K562 (cell line): ENCODE measurements around the gene PFN3. TPM values are rescaled to one million over a fixed set of nuclear protein-coding genes. Genes with fewer than 3 reads are reported as not detected.

Experiments used
- ATF1 ChIP-seq, 2 experiments: fragments of 450-650 bp in 1 of 2; IDR thresholded peaks; 2 replicates each; pipeline ENCODE4 v1.6.1; 2016; ENCODE audit warnings: missing compliant biosample characterization in 1 of 2, missing genetic modification characterization in 1 of 2
- BDP1 ChIP-seq: IDR thresholded peaks from 3 replicates; pipeline ENCODE4 v1.6.1; 2011; ENCODE audit not compliant: insufficient read length, insufficient read depth
- CLOCK ChIP-seq: fragments of 250-450 bp; sonication (Bioruptor Pico); IDR thresholded peaks from 2 replicates; pipeline ENCODE4 v1.4.0; 2020; ENCODE audit warnings: mild to moderate bottlenecking, moderate library complexity, borderline replicate concordance
- HMGN3 ChIP-seq: IDR thresholded peaks from 2 replicates; pipeline ENCODE4 v1.6.1; 2011; ENCODE audit warnings: borderline replicate concordance, low read depth, mild to moderate bottlenecking, mixed read lengths, low read length; ENCODE audit not compliant: insufficient read length; ENCODE audit errors: extremely low read depth
- JUNB ChIP-seq: fragments of 450-650 bp; formaldehyde crosslinking; conservative IDR thresholded peaks from 2 replicates; pipeline ENCODE4 v1.4.0; 2020; ENCODE audit warnings: mild to moderate bottlenecking
- MXI1 ChIP-seq: IDR thresholded peaks from 2 replicates; pipeline ENCODE4 v1.6.1; 2011; ENCODE audit warnings: low read depth, mild to moderate bottlenecking, improper control_type of control experiment, low read length
- NFYB ChIP-seq: IDR thresholded peaks from 2 replicates; pipeline ENCODE4 v1.6.1; 2011; ENCODE audit warnings: mild to moderate bottlenecking, moderate library complexity; ENCODE audit not compliant: insufficient read length; ENCODE audit errors: extremely low read depth
- OTX1 ChIP-seq: fragments of 450-650 bp; formaldehyde crosslinking; IDR thresholded peaks from 2 replicates; pipeline ENCODE4 v1.4.0; 2022; ENCODE audit warnings: mild to moderate bottlenecking
- PRDM10 ChIP-seq: fragments of 450-650 bp; IDR thresholded peaks from 2 replicates; pipeline ENCODE4 v1.6.1; 2018; ENCODE audit not compliant: partially characterized antibody
- SMARCB1 ChIP-seq: IDR thresholded peaks from 2 replicates; pipeline ENCODE4 v1.6.1; 2011; ENCODE audit warnings: improper control_type of control experiment, low read depth; ENCODE audit not compliant: insufficient read length
- YBX1 ChIP-seq: fragments of 450-650 bp; IDR thresholded peaks from 2 replicates; pipeline ENCODE4 v1.7.1; 2016; ENCODE audit warnings: mild to moderate bottlenecking
- ZNF140 ChIP-seq: fragments of 250-450 bp; sonication (Bioruptor Pico); IDR thresholded peaks from 2 replicates; pipeline ENCODE4 v1.8.0; 2021; ENCODE audit warnings: moderate library complexity, mild to moderate bottlenecking, inconsistent platforms
- ZNF146 ChIP-seq: IDR thresholded peaks from one replicate; pipeline ENCODE4 v1.6.1; 2018; ENCODE audit warnings: missing compliant biosample characterization; ENCODE audit not compliant: unreplicated experiment
- ZNF511 ChIP-seq: sonication (generic); formaldehyde crosslinking; IDR thresholded peaks from 2 replicates; pipeline ENCODE4 v1.8.0; 2022; ENCODE audit warnings: mild to moderate bottlenecking, missing genetic modification reagents
- polyA plus RNA-seq, 8 experiments: library from polyadenylated mRNA; depleted of rRNA in 4 of 8; stranded (reverse) in 5 of 8; unstranded in 3 of 8; fragments of >200 nt; fragmentation: Nextera tagmentation in 2 of 8; fragmentation: Illumina TruSeq in 1 of 8; extraction: Ambion mirVana in 2 of 8; extraction: Trizol in 1 of 8; gene quantifications; 2 replicates each; pipeline versions ENCODE4 v1.2.1 to v1.2.3, GENCODE V29; 2011 to 2014; ENCODE audit warnings: inconsistent platforms in 1 of 8, missing spikeins in 1 of 8
- total RNA-seq, 7 experiments: library from RNA; depleted of rRNA in 6 of 7; stranded (reverse); fragments of >200 nt in 6 of 7; fragmentation: Illumina TruSeq in 2 of 7; extraction: Trizol in 2 of 7; gene quantifications; 2 replicates each; pipeline versions ENCODE4 v1.2.1 to v1.2.3, GENCODE V29; 2011 to 2021; ENCODE audit warnings: low replicate concordance in 1 of 7
- TF ChIP-seq, protein P1 (sequence below): IDR thresholded peaks from 2 replicates; pipeline ENCODE4 v1.6.1; 2012; ENCODE audit warnings: low read depth, low read length, improper control_type of control experiment, borderline replicate concordance

PFN3 gene
- total and polyA plus RNA-seq, 9 of the 15 experiments (the other 6 are each of a cell fraction or from before 2014, with no cell fraction given): not detected

DNA sequence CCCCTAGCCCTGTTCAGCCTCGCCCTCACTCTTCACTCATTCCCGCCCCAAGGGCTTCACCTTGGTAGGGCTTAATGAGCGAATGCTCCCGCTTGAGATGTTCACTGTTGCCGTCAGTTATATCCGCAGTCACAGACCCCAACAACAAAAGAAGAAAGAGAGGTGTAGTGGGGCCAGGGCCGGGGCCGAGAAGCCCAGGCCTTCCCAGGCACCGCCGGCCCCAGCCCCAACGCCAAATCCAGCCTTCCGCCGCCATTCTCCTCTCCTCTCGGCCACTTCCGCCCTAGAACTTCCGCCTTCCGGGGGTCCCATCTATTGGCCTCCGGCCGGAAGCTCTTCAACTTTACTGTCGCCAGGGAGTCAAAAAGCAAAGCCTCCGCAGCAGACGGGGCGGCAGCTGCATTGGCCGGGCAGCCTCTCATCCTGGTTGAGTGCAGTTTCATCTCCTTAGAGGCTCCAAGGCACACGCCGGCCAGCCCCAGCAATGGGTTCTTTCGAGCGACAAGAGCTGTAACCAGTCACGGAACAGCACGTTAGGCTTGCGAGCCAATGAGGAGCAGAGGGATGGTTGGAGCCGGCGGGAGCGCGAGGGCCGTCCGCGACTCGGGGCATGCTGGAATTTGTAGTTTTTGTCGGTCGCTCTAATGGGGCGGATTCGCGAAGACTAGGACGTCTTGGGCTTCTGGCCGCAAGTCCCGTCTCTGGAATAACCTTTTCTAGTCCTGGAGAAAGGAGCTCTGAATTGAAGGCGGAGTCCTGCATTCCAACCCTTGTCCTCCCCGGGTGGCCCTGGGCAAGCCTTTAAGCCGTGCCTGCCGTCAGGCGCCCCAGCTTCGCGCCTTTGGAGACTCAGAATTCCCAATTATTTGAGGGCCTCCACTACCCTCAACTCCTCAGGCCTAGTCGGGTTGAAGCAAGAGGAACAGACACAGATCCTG is 48.8 kb downstream of the PFN3 start, which contains the start of gene LMAN2 (continued):
- TF ChIP-seq ATF1 (CRISPR knock-in tag; IDR thresholded peaks at IDR 0.05): no peak
- TF ChIP-seq ATF1 (tag; IDR thresholded peaks at IDR 0.05): peak; percentile 94
- TF ChIP-seq MXI1: no peak
- TF ChIP-seq SMARCB1: no peak
- TF ChIP-seq HMGN3: no peak
- TF ChIP-seq ZNF146 (CRISPR knock-in tag): no peak
- no peak for TF ChIP-seq BDP1
- no peak for TF ChIP-seq ZNF140 (CRISPR knock-in tag)
- TF ChIP-seq OTX1 (CRISPR knock-in tag): peak; percentile 67; the same call in 1 of the 2 replicates
- no peak; the same call in 1 of the 2 replicates for TF ChIP-seq ZNF511
- TF ChIP-seq CLOCK (CRISPR knock-in tag): no peak
- no peak for TF ChIP-seq YBX1
- peak; percentile 51 for TF ChIP-seq PRDM10
- TF ChIP-seq NFYB: peak; percentile 99
- TF ChIP-seq, protein P1, sequence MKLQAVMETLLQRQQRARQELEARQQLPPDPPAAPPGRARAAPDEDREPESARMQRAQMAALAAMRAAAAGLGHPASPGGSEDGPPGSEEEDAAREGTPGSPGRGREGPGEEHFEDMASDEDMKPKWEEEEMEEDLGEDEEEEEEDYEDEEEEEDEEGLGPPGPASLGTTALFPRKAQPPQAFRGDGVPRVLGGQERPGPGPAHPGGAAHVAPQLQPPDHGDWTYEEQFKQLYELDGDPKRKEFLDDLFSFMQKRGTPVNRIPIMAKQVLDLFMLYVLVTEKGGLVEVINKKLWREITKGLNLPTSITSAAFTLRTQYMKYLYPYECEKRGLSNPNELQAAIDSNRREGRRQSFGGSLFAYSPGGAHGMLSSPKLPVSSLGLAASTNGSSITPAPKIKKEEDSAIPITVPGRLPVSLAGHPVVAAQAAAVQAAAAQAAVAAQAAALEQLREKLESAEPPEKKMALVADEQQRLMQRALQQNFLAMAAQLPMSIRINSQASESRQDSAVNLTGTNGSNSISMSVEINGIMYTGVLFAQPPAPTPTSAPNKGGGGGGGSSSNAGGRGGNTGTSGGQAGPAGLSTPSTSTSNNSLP: no peak
- TF ChIP-seq JUNB (CRISPR knock-in tag): no peak
